ENCODE measurements around the gene KIAA0040. TPM values are rescaled to one million over a fixed set of nuclear protein-coding genes. Genes with fewer than 3 reads are reported as not detected.

The KIAA0040 gene
- total RNA-seq, 6 experiments from 2014 or later, result 4.6 to 13.5 (median 5.3) TPM

GRCh38 chr1:175219774-175220173 lies 27.2 kb upstream of the KIAA0040 start:
- Histone ChIP-seq H3K27me3 (no peaks in the 10 kb centered on the region), H3K4me1 (no peaks in the 10 kb centered on the region), H3K27ac (no peak overlapping the region), H3K4me3 (no peak overlapping the region), H3K36me3 (no peaks in the 10 kb centered on the region), H3K9me3 (no peaks in the 10 kb centered on the region)
- TF ChIP-seq CTCF (IDR thresholded peaks at IDR 0.05), result no peak
- no peak for TF ChIP-seq POLR2A (IDR thresholded peaks at IDR 0.05)
- intact Hi-C loops (cut with DNase I), result no loop called here
- WGBS (ENCODE audit: insufficient coverage, low coverage, low lambda C conversion rate, missing lambda C conversion rate), result 68% methylated on average over 2 of the region's 2 CpGs
- DNase-seq, result no peak
- ATAC-seq, result peak; percentile 15 to 73 (median 44)

- H3K27me3 ChIP-seq, result no peaks in the 10 kb centered on the region
- no peaks in the 10 kb centered on the region for H3K36me3 ChIP-seq
- TF ChIP-seq CTCF (IDR thresholded peaks at IDR 0.05), result no peak
- TF ChIP-seq POLR2A (IDR thresholded peaks at IDR 0.05), result no peak
- WGBS (ENCODE audit: insufficient coverage, low coverage, low lambda C conversion rate, missing lambda C conversion rate), result 62% methylated on average over 5 of the region's 5 CpGs
- no peaks in the 10 kb centered on the region for H3K9me3 ChIP-seq
- DNase-seq, result no peak
- no peaks in the 10 kb centered on the region for H3K4me1 ChIP-seq
- no peak overlapping the region for H3K27ac ChIP-seq
- H3K4me3 ChIP-seq, result no peak overlapping the region
- ATAC-seq, result no peak
- intact Hi-C loops (cut with DNase I), result no loop called here
Measured at GRCh38 chr1:175218786-175219434, 26.3 kb upstream of the KIAA0040 start.

GRCh38 chr1:175217721-175218531 lies 25.4 kb upstream of the KIAA0040 start:
- ATAC-seq (no peak), DNase-seq (no peak)
- H3K36me3 ChIP-seq, result no peaks in the 10 kb centered on the region
- intact Hi-C loops (cut with DNase I), result no loop called here
- H3K4me1 ChIP-seq, result no peaks in the 10 kb centered on the region
- no peaks in the 10 kb centered on the region for H3K9me3 ChIP-seq
- TF ChIP-seq POLR2A (IDR thresholded peaks at IDR 0.05), result no peak
- TF ChIP-seq CTCF (IDR thresholded peaks at IDR 0.05), result no peak
- H3K27ac ChIP-seq, result no peak overlapping the region
- 64% methylated on average over 8 of the region's 10 CpGs for WGBS (ENCODE audit: insufficient coverage, low coverage, low lambda C conversion rate, missing lambda C conversion rate)
- no peaks in the 10 kb centered on the region for H3K27me3 ChIP-seq
- no peak overlapping the region for H3K4me3 ChIP-seq

- H3K9me3 ChIP-seq, result no peaks in the 10 kb centered on the region
- H3K27me3 ChIP-seq, result no peaks in the 10 kb centered on the region
- H3K27ac ChIP-seq, result no peak overlapping the region
- no peaks in the 10 kb centered on the region for H3K36me3 ChIP-seq
- H3K4me1 ChIP-seq, result no peaks in the 10 kb centered on the region
- WGBS (ENCODE audit: insufficient coverage, low coverage, low lambda C conversion rate, missing lambda C conversion rate), result 87% methylated on average over 2 of the region's 2 CpGs
- no peak for DNase-seq
- intact Hi-C loops (cut with DNase I), result no loop called here
- H3K4me3 ChIP-seq, result no peak overlapping the region
- TF ChIP-seq POLR2A (IDR thresholded peaks at IDR 0.05), result no peak
- no peak for TF ChIP-seq CTCF (IDR thresholded peaks at IDR 0.05)
- ATAC-seq, result no peak
Measured at GRCh38 chr1:175216444-175216843, 23.9 kb upstream of the KIAA0040 start.
